GM15510 (cell line): ENCODE results near the gene HSPA2.

Source experiments
- POLR2A ChIP-seq: IDR thresholded peaks from 3 replicates; pipeline ENCODE4 v1.6.1; 2011; ENCODE audit warnings: borderline replicate concordance; ENCODE audit not compliant: insufficient read length; ENCODE audit errors: extremely low read depth

HSPA2 gene

GRCh38 chr14:64541972-64542835, 1.7 kb downstream of the HSPA2 start:
- no peak for TF ChIP-seq POLR2A

GRCh38 chr14:64542836-64543201, 2.3 kb downstream of the HSPA2 start:
- TF ChIP-seq POLR2A, result no peak

GRCh38 chr14:64544607-64545312, 4.2 kb downstream of the HSPA2 start:
- no peak for TF ChIP-seq POLR2A

- TF ChIP-seq POLR2A, result no peak
These were observed 8.5 kb downstream of the HSPA2 start for GRCh38 chr14:64549016-64549415.

- no peak for TF ChIP-seq POLR2A
These were observed 9.5 kb downstream of the HSPA2 start, which contains the start of gene PPP1R36 for GRCh38 chr14:64549791-64550620. PPP1R36 (plus strand) TSS chr14:64549961; CDS start chr14:64549998, 37 bp downstream.

GRCh38 chr14:64550621-64551333, 10.2 kb downstream of the HSPA2 start:
- no peak for TF ChIP-seq POLR2A

GRCh38 chr14:64554556-64554955, 14.0 kb downstream of the HSPA2 start:
- TF ChIP-seq POLR2A, result no peak

- TF ChIP-seq POLR2A, result no peak
These were observed 16.0 kb downstream of the HSPA2 start for GRCh38 chr14:64556526-64556925.

GRCh38 chr14:64561631-64562030, 21.1 kb downstream of the HSPA2 start:
- no peak for TF ChIP-seq POLR2A

- TF ChIP-seq POLR2A, result no peak
These were observed 21.9 kb downstream of the HSPA2 start for GRCh38 chr14:64562436-64562835.

- TF ChIP-seq POLR2A, result no peak
These were observed 23.2 kb downstream of the HSPA2 start for GRCh38 chr14:64563696-64564095.

GRCh38 chr14:64566651-64567122, 26.1 kb downstream of the HSPA2 start:
- no peak for TF ChIP-seq POLR2A

GRCh38 chr14:64569138-64569631, 28.6 kb downstream of the HSPA2 start:
- no peak for TF ChIP-seq POLR2A

- no peak for TF ChIP-seq POLR2A
These were observed 32.0 kb downstream of the HSPA2 start for GRCh38 chr14:64572386-64573104.

- TF ChIP-seq POLR2A, result no peak
These were observed 32.6 kb downstream of the HSPA2 start for GRCh38 chr14:64573109-64573508.
